ENCODE data around the gene GPR143.
"Not testable (repeated sequence)": the region's sequence is repeated elsewhere in the genome, so short reads cannot be mapped to it uniquely, and the experiment has no call there.

The GPR143 gene

DNA sequence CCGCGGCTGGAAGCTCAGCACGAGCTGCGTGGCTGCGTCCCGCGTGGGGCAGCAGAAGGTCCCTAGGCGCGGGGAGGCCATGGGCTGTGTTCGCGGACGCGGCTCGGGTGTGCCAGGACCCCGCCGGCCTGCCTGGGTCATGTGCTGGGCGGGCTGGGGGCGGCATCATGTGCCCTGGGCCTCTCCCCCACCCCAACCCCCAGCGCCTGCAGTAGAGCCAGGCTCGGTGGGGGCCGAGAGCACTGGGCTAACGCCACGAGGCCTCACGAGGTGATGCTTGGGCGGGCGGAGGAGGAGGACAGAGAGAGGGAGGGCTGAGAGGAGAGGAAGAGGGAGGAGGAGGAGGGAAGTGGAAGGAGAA, at the start of gene GPR143:
TSS of gene GPR143 (minus strand) at position 111 of the 361 bp plus-strand sequence. CDS start at position 81, 30 bp downstream.
- TF ChIP-seq GATA1 (IDR thresholded peaks at IDR 0.05; ENCODE audit: low read depth, low read length) (no peak), POLR2A (IDR thresholded peaks at IDR 0.05; ENCODE audit: low read length) (no peak)
- DNase-seq = no peak

DNA sequence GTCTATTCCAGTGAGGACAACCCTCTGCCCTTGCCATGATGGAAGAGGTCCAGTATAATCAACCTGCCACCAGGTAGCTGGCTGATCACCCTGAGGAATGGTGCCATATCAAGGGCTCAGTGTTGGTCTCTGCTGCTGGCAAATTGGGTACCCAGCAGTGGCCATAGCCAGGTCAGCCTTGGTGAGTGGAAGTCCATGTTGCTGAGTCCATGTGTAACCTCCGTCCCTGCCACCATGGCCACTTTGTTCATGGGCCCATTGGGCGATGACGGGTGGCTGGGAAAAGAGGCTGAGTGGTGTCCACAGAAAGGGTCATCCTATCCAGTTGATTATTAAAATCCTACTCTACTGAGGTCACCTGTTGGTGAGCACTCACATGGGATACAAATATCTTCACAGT, 45.4 kb upstream of the GPR143 start:
- not testable (repeated sequence) for DNase-seq

DNA sequence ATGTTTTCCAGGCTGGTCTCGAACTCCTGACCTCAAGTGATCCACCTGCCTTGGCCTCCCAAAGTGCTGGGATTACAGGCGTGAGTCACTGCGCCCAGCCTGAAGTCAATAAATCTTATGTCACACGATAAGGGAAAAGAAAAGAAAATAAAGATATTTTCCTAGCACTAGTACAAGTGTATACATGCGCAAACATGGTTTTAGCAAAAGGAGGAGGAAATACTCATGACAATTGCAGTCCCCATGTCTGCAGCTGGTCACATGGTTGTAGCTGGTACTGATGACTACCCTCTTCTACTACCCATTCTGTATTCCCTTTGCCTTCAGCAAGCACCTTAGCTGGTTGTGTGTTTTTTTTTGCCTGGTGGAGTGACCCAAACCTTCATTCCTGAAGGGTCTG, 44.2 kb upstream of the GPR143 start:
- DNase-seq = not testable (repeated sequence)

DNA sequence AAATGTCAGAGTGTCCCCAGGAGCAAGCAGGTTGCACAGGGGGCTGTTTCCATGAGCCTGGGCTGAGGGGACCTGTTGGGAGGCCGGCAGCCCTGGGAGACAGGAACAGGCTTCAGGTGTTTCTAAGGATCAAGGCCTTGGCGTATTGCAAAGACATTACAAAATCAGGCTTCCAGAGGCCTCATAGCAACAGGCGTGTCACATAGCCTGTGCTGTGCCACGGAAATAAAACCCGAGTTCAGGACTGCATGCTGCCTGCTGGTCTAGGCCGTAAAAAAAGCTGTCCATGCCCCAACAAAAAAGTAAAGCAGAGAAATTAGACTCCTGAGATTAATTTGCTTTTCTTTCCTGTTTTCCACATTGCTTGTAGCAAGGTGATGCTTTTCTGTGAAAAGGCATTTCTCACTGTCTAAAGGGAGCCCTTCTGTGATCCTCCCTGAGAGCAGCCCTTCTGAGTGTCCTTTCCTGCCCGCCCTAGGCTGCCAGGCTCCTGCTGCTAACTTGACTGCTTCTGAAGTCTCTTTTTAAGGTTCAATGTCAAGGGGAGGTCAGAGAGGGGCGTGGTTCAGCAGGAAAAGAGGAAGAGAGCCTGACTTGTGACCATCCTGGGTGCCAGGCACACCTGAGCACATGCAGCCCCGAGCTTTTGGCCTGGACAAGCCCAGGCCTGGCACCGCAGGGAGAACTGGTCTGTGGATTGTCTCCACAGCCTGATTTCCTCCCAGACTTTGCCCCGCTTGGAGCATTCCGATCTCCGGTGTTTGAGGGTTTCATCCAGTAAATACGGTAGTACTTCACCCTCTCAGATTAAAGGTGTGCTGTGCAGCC, 41.9 kb upstream of the GPR143 start:
- TF ChIP-seq GATA1 (IDR thresholded peaks at IDR 0.05; ENCODE audit: low read depth, low read length) = no peak
- no peak for TF ChIP-seq POLR2A (IDR thresholded peaks at IDR 0.05; ENCODE audit: low read length)
- no peak for DNase-seq

DNA sequence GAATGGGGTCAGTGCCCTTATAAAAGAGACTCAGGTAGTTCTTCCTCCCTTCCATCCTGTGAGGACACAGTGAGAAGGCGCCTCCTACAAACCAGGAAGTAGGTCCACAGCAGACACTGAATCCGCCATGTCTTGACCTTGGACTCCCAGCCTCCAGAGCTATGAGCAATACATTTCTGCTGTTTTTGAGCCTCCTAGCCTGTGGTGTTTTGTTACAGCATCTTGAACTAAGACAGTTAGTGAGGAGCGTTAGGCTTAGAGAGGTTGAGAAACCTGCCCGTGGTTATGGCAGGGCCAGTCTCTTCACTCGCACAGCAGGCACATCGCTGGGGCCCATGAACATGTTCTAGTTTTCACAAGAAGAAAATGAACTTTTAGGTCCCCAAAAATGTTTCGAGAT, 40.3 kb upstream of the GPR143 start:
- no peak for DNase-seq
- no peak for TF ChIP-seq GATA1 (IDR thresholded peaks at IDR 0.05; ENCODE audit: low read depth, low read length)
- no peak for TF ChIP-seq POLR2A (IDR thresholded peaks at IDR 0.05; ENCODE audit: low read length)

DNA sequence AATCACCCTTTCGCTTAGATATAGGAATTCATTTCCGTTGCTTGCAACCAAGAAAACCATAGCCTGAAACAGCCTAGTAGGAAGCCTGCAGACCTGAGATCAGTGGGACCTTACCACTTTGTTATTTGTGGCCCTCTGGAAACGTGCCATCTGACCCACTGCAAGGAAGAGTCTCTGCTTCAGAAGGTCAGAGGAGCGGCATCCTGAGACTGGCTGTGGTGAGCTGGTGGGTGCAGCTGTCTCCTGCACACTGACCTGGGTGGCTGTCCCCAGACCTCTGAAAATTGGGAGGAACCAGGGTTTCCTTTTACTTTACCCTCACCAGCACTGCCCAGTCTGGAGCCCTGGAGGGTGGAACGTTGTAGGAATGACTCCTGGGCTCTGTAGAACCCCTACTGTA, 38.8 kb upstream of the GPR143 start:
- no peak for DNase-seq
- TF ChIP-seq GATA1 (IDR thresholded peaks at IDR 0.05; ENCODE audit: low read depth, low read length) = no peak
- no peak for TF ChIP-seq POLR2A (IDR thresholded peaks at IDR 0.05; ENCODE audit: low read length)

DNA sequence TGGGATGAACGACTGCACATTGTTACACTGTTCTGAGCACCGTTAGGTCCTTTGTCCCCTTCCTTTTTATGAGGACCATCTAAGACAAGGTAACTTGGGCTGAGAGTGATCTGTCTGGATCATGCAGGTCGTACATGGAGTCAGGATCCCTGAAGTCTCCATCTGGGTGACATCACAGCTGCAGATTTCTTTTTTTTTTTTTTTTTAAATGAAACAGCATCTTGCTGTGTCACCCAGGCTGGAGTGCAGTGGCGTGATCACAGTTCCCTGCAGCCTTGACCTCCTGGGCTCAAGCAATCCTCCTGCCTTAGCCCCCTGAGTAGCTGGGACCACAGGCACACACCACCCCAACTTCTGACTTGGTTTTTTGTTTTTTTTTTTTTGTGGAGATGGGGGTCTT, 37.1 kb upstream of the GPR143 start:
- DNase-seq = no peak
- TF ChIP-seq POLR2A (IDR thresholded peaks at IDR 0.05; ENCODE audit: low read length) (no peak), GATA1 (IDR thresholded peaks at IDR 0.05; ENCODE audit: low read depth, low read length) (no peak)

DNA sequence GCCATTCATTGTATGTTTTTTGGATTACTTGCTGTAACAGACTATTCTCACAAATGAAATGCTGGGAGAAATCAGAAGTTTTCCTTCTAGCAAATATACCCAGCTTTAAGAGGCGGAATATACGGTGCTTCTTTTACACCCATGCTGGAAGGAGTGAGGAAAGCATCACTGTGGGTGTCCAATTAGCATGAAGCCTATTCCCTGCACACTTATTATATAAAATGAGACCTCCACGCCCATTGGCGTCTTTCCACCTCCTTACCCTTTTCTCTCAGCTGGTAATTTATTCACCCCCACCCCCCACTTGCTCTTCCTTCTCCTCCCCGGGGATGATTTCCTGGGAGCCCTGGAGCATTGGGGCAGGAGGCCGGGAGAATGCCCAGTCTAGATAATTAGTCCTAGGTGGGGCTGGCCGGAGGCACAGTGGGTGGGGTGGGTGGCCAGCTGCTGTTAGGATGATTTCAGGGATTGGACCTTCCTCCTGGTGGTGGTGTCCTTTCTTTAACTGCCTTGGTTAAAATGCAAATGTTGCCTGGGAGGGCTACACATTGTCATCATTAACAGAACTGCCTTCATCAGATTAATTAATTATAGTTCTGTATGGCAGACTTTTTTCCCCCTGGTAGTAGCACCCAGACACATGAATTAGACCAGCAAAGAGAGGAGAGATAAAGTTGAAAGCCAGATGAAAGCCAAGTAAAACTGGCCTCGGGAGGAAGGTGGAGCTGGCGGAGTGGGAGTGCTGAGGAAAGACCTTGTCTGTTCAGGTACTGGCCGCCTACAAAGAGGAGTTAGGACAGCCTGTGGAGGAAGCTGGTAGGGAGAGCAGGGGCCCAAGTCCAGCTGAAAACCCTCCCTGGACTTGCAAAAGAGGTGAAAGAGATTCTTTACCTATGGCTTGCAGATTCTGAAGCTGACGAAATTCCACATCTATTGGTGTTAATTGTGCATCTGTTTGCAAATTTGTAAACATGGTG, 32.0 kb upstream of the GPR143 start:
- no peak for TF ChIP-seq POLR2A (IDR thresholded peaks at IDR 0.05; ENCODE audit: low read length)
- no peak for TF ChIP-seq GATA1 (IDR thresholded peaks at IDR 0.05; ENCODE audit: low read depth, low read length)
- no peak for DNase-seq

DNA sequence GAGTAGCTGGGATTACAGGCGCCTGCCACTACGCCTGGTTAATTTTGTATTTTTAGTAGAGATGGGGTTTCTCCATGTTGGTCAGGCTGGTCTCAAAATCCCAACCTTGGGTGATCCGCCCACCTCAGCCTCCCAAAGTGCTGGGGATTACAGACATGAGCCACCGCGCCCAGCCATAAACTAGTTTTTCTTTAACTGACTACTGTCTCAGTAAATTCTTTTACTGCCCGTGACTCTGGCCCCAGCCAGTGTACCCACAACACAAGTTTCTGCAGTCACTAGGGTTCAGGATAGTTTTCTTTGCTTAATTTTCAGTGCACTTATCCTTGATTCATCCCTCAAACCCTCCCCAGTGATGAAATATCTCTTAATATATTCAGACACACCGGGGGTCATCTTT, 28.8 kb upstream of the GPR143 start:
- no peak for TF ChIP-seq POLR2A (IDR thresholded peaks at IDR 0.05; ENCODE audit: low read length)
- no peak for TF ChIP-seq GATA1 (IDR thresholded peaks at IDR 0.05; ENCODE audit: low read depth, low read length)
- DNase-seq = no peak

DNA sequence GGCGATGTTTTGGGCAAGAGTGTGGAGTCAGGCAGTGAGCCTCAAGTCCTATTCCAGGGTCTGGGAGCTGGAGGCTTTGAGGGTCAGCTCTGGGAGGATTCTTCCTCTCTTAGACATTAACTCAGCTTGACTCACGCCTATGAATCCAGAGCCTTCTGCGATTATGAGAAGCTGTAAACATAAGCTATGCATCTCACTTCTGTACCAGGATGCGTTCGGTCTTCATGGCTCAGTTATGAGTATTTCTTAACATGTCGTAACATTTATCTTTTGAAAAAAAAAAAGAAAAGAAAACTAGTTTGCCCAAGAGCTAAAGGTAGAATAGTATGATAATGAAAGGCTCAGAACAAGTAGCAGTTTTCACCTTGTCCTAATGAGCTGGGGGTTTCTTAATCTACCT, 25.2 kb upstream of the GPR143 start:
- no peak for DNase-seq
- TF ChIP-seq GATA1 (IDR thresholded peaks at IDR 0.05; ENCODE audit: low read depth, low read length) (no peak), POLR2A (IDR thresholded peaks at IDR 0.05; ENCODE audit: low read length) (no peak)

DNA sequence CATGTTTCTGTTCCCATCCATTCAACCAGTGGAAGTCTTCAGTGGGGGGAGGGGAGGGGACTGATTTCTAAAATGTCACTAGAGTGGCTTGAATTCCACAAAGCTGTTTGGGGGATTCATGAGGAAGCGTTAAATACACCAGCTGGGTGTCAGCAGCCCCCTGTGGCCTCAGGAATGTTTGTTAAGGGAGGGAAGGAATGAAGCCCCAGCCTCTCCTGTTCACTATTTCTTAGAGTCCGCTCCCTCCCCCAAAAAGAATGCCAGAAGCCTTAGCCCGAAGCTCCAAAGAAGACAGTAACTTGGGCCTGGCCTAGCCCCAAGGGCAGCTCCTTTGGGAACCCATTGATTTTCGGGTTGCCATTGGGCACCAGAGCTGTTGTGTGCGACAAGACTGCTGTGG, 23.9 kb upstream of the GPR143 start:
- no peak for TF ChIP-seq POLR2A (IDR thresholded peaks at IDR 0.05; ENCODE audit: low read length)
- TF ChIP-seq GATA1 (IDR thresholded peaks at IDR 0.05; ENCODE audit: low read depth, low read length) = no peak
- no peak for DNase-seq

DNA sequence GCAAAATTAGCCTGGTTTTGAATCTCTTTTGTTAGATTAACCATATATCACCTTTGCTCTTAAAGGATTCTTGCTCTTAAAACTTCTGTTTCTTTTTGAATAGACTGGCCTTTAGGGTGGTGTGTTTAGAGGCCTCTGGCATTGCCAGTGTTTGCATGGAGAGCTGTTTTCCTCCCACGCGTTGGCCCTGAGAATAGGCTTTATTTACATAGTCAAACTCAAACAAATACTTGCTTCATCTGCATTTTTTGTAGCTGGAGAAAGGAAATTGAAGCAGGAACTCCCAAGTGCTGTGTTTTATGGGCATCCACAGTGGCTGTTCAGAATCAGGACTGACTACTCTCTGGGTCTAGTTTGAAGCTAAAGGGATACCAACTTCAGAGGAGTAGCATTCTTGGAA, 23.3 kb upstream of the GPR143 start:
- DNase-seq = no peak
- TF ChIP-seq POLR2A (IDR thresholded peaks at IDR 0.05; ENCODE audit: low read length) (no peak), GATA1 (IDR thresholded peaks at IDR 0.05; ENCODE audit: low read depth, low read length) (no peak)

DNA sequence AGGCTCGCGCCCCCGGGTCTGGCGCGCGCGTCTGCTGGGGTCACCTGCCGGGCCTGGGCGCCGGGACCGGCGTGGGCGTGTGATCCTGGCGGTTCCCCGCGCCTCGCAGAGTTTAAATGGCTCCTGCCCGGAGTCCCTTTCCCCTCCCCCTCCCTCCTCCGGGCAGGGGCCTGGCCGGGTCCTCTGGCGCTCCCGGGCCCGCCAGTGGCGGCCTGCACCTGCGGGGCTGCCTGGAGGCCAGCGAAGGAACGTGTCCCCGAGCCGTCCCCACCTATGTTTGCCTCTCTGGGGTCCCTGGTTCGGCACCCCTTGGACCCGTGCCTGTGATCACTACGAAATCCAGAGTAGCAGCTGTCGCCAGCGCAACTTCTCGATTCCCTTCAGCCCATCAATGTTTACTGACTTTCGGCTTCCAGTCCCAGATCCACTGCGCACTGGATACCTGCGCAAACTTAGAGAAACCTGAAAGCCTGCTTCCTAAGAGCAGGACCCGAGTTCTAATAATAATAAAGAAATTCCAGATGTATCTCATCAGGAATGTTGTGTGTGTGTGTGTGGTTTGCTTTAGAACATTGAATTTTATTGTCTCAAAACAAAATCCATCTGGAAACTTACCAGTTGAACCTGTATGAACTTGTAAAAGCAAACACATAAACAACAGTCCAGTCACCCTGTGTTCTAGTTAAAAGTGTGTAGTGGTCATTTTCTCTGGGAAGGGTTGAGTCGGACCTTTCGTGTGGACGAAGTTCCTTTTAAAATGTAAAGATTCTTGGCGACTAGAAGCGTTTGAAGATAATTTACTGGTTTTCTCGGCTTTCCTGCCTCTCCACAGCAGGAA, 21.4 kb upstream of the GPR143 start:
- TF ChIP-seq POLR2A (IDR thresholded peaks at IDR 0.05; ENCODE audit: low read length) = no peak
- TF ChIP-seq GATA1 (IDR thresholded peaks at IDR 0.05; ENCODE audit: low read depth, low read length) = no peak
- no peak for DNase-seq
